Amniotic epithelial cell (primary cell): ENCODE data around the gene EMC8.
A peak's percentile ranks its signal among the peaks of the same experiment; 100 is the strongest.

Experiments
- DNase-seq: peaks from one replicate; pipeline ENCODE4 v3.0.0-alpha.2; 2010; ENCODE audit warnings: low read depth

The EMC8 gene

DNA sequence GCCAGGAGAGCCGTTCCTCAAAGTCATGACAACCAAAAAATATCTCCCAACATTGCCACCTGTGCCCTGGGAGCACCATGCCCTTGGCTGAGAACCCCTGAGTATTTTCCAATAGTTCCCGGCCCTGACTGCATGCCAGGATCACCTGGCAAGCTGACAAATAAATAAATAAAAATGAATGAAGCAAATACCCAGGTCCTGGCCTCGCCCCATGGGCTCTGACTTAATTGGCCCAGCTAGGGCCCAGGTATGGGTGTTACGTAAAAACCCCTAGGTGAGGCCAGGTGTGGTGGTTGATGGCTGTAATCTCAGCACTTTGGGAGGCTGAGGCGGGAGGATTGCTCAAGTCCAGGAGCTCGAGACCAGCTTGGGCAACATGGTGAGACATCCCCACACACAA, 45.8 kb downstream of the EMC8 start:
- no peak for DNase-seq

DNA sequence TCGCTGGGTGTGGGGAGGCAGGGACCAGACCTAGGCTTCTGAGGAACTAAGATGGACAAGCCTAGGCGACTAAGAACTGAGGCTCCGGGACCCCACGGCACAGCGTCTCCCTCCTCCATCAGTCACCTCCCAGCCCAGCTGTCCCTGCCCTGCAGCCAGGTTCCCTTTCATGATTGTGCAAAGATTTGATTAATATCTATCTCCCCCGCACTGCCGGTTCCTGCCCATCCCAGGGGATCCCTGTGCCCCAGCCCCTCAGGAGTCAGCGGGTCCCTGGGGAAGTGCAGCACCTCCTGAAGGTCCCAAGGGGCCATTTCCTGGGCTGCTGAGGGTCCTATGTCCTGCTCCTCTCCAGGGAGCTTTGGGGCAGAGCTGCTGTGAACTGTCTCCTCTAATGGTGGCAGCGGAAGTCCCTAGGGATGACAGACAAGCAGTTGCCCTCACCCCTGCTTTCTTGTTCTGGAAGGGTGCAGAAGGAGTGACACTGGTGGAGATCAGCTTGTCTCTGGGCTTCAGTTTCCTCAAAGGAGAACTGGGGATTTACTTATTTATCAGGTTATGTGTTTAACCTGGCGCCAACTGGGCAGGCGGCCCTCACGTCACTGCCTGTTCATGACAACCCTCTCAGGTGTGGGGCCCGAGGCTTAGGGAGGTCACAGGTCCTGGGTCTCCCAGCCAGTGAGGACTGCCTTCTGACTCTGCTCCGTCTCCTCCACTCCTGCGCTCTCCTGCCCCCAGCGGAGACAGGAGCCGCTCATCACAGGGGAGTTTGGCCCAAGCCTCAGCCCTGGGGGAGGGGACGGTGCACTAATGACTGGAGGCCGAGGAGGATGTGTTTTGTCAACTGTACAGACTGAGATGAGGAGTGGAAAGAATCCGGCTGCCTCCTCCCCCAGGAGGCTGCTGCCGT, 46.6 kb downstream of the EMC8 start:
- DNase-seq = peak; percentile 68

DNA sequence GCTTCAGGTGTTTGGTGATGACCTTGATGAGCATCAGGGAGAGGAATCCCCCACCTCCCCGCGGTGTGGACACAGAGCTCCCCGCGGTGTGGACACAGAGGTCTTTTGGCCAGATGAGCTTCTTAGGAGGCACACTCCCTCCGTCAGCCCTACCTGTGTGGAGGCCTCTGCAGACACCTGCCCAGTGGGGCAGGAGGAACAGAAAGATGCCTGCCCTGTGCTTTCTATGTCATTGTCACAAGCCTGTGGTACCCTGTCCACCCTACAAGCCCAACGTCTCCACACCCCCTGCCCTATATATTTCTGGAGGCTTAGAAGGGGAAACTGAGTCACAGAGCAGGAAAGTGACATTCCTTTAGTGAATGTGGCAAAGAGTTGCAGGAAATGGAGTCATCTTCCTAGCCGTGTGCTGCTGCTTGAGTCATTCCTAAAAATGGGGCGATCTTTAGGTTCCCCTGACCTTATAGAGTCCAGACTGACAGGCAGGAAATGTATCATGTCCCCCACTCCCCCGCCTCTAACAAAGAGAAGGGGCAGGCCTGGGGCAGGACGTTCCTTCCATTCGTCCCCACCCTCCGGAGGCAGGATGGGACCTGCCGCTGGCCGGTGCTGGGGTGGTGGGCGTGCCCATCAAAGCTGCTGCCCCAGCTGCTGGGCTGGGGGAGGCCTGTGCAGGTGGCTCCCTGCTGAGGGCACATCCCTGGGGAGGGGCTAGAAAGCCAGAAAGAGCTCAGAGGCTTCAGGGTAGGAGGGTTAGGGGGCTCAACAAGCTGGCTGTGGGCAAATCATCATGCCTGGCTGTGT, 47.4 kb downstream of the EMC8 start:
- no peak for DNase-seq

DNA sequence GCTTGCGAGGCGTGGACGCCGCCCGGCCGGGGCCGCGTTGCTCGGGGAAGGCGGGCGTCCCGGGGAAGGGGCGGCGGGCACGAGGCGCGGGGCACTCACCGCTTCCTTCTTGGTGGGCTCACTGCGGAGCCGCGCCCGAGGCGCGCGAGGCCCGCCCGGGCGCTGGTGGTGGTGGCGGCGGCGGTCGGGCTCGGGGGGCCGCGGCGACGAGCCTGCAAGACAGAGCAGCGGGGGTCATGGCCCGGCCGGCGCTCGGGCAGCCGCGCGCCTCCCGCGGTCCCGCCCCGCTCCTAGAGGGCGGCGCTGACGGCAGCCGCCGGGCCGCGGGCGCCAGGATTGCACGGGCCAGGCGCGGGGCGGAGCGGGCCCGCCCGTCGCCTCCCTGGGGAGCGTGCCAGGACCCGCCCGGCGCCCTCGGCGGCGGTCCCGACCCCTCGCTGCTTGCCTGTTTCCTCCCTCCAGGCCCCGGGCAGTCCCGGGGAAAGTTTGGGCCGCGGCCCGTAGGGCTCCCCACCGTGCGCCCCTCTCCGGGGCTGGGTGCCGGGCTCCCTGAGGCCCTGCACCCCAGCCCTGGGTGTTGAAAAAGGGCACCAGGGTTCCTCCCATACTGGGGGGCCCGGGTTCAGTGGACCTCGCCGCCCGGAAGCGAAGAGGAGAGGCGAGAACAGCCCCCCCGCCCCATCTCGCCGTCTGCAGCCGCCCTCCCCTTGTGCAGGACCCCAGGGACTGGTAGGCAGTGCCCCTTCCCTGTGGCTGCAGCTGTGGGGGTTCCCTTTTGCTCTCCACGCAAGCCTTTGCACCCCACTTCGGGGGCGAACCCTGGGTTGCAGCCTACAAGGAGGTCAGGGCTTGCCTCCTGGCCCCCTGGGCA, 48.3 kb downstream of the EMC8 start, which contains the start of gene C16orf74:
TSS of gene C16orf74 (minus strand) at position 270 of the 871 bp plus-strand sequence. CDS start 15,879 bp downstream, outside the sequence.
- DNase-seq = peak; percentile 19

DNA sequence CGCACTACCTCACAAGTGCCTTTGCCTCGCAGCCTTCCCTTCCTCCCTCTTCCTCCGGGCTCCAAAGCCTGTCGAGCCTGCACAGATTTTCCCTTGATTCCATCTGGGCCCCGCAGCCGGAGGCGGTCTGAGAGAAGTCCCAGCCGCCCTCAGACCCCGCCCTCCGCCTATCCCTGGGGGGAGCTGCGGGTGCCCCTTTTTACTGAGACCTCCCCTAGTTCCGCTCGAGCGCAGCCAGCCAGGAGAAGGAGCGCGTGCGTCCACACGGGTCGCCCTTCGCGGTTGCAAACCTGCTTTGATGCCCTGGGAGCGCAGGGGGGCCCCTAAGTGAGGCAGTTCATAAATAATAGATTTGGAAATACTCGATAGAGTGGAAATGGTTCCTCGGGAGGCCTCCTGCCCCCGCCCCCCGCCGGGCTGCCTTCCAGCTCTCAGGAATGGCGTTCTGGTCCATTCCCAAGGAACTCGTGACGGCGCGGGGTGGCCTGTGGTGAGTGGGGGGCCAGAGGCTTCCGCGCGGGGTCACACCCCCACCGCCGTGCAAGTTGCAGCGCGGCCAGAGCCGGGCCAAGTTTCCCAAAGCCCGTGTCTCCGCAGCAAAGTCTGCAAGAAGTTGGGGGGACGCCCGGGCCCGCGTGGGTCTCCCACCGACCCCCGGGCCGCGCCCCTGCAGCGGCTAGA, 49.1 kb downstream of the EMC8 start:
- peak; percentile 16 for DNase-seq

DNA sequence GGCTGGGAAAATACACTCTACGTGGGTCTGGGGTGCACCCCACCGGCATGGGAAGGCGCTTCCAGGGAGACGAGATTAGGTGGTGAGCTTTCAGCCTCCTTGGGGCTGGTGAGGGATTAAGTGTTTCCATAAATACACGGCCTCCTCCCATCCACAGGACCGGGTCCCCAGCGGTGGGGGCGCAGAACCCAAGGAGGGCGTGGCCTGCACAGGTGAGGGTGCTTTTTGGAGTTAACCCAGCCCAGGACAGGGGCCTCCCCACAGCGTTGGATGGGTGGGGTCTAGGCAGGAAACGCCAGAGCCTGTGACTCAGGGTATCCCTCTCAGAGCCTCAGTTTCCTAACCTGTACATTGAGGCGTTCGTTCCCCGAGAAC, 49.6 kb downstream of the EMC8 start:
- DNase-seq = no peak

DNA sequence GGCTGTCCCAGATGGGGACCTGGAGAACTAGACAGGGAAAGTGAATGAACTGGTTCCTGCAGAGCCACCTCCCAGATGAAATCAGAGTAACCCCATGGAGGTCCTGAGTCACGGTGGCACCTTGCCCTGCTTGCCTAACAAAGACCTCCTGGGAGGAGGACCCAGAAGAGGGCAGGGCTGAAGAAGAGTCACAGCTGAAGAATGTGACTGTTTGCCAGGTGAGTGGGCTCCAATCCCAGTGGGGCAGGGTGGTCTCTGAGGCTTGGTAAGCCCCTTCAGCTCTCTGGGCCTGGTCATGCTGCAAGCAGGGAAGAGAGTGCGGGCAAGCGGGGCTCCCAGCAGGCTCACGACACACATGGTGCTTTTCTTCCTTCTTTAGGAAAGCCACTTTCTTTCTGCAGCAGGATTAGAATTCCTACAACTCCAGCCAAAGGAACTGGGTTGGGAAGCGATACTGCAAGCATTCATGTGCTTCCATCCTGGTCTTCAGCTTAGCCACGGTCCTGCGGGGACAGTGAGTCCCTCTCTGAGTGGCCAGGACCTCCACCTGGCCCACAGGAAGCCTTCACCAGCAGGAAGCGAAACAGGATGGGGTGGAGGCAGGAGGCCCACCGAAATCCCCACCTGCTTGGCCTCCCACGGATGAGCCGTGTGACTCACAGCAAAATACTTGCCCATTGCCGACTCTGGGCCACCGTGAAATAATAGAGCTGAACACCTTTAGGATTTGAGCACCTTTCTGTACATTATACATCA, 52.7 kb downstream of the EMC8 start:
- DNase-seq = peak; percentile 29

DNA sequence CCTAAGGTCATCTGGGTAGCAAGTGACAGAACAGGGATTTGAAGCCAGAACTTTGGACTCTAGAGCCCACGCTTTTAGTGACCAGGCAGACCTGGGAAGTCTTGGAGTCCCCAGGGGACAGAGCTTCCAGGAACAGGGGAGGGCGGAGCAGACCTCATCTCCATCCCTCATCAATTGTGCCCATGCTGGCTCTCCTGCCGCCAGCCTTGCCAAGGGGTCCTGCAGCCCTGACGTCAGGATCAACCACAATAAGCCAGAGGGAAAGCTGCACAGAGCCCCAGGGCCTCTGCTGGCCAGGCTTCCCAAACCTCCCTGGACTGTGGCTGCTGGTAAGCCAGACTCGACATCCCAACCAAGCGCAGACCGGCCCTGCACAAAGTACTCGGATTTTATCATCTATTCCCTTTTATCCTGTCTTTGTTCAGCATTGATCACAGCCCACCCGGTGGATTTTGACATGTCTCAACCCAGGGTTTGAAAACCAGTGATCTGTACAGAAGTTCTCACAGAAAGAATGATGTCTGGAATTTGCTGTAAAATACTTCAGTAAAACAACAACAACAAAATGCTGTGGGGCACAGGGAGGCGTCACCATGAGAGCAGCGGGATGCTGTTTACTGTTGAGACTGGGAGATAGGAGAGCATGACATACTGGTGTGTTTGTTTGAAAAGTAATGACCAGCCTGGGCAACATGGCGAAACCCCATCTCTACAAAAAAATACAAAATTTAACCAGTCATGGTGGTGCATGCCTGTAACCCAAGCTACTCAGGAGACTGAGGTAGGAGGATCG, 60.2 kb downstream of the EMC8 start:
- peak; percentile 18 for DNase-seq

DNA sequence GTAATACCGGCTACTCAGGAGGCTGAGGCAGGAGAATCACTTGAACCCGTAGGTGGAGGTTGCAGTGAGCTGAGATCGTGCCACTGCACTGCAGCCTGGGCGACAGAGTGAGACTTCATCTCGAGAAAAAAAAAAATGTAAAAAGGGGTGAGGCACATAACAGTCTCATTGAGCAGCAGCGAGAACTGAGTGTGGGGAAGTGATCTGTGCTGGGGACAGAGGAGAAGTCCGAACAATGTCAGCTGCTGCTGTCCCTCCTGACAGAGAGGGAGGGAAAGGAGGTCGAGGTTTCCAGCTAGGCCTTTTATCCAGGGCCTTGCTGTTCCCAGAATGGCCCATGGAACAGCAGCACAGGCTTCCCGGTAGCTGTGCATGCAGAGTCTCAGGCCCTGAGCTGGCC, 62.4 kb downstream of the EMC8 start:
- DNase-seq = no peak

DNA sequence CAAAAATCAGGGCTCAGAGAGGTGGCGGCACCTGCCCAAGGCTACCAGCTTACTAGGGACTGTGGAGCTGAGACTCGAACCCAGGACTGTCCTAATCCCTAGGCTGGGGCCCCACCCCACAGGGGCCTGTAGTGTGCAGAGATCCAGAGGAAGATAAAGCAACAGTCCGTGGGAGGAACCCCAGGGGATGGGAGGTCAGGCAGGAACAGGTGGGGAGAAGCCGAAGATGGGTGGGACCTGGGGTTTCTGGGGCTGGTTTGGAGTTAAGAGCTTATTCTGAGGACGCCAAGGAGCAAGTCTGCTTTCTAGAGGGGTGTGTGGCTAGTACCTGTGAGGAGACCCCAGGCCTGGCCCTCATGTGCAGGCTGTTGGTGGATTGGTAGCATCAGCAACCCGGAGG, 63.4 kb downstream of the EMC8 start:
- no peak for DNase-seq

DNA sequence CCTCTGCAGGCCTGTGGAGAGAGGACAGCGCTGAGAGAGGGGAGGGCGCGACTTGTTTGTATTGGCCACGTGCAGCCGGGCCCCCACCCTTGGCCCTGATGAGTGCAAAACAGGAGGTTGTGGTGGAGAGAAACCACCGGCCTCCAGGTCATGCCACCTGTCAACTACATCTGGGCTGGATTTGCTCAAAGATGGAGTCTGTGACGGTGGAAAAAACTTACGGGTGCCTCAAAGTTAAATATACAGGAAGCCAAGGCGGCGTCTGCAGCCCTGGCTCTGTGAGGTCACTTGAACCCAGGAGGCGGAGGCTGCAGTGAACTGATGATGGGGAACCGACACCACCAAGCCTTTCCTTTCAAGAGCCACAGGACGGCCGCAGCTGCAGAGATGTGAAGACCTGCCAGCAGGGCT, 64.1 kb downstream of the EMC8 start:
- DNase-seq = no peak

DNA sequence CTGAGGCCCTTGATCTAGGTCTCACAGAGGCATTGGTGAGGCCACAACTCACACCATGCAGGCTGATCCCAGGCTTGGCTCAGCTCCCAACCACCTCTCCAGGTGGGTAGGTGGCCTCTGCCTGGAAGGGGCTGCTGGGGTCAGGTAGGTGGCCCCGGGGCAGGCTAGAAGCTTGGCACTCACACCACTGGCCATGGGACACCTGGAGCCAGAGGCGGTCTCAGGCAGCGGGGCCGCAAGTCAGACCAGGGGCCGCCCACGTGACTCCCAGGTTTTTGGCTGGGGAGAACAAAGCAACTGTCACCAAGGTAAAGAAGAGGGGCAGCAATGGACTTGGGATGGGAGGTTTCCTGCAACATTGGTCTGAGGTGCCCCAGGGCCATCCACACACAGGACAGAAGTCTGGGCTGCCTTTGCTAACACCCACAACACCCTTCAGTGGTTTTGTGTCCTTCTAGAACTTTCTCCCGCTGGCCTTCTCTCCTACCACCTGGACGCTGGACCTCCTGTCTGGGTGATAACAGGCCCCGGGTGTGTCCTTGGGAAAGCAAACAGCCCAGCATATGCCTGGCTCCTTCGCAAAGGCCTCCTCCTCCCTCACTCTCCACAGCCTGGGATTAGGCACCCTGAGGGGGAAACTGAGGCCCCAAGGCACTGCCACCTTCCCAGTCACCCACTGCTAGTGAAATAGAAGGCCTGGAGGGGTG, 64.9 kb downstream of the EMC8 start:
- no peak for DNase-seq

DNA sequence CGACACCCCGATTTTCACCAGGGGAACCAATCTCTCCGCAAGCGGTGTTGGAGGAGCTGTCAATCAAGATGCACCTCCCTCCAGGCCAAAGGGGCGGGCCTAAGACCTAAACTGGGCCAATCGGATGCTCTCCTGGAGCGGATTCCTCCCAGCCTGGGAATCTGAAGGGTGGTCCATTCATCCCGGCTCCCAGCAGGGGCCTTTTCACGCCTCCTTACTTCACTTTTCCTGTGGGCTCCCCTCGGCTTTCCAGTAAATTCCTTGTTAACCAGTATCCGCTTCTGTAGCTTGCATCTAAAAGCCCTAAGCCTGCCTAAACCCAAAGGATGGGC, 65.5 kb downstream of the EMC8 start:
- DNase-seq = peak; percentile 36

DNA sequence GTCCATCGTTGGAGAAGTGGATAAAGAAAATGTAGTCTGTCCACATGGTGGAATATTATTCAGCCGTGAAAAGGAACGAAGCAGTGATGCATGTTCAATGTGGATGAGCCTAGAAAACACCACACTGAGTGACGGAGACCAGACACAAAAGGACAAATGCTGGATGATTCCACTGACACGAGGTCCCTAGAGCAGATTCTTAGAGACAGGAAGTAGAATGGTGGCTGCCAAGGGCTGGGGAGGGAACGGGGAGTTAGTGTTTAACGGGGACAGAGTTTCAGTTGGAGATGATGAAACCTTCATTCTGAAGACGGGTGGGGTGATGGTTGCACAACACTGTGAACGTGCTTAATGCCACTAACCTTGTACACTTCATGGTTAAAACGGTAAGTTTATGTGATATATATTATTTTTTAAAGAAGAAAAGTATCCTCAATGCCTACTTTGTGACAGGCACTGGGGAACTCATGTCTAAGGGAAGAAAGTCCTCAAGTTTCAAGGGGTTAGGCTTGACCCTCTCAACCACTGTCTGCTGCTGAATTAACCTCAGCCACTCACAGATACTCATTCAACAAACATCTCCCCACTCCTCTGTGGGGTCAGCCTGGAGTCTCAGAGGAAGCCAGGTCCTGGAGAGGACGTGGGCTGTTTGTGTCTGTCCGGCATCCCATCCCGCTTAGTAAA, 66.0 kb downstream of the EMC8 start:
- peak; percentile 57 for DNase-seq

DNA sequence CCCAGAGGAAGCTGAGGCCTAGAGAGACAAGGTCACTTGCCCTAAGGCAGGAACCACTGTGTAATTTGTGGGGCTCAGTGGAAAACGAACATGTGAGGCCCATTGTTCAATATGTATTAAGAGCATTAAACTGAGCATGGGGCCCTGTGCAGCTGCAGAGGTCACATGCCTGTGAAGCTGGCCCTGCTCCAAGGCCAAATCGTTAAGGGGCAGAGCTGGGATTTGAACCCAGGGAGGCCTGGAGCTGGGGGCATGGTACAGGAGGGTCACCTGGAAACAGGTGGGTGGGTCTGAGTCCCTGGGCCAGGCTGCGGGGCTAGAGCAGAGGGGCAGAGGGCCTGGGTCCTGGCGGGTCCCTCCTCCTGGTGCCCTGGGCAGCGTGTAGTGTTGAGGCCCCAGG, 68.2 kb downstream of the EMC8 start:
- DNase-seq = no peak

DNA sequence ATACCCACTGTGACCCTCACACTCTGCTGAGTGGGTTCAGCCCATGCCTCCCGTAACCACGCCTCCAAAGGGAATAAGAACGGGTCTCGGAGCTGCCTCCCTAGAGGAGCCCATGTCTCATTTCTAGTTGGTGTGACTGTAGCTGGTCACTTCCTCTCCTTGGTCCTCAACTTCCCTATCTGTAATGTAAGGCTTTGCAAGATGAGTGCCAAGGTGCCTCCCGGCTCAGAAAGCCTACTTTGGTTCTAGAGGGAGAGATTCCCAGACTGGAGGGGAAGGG, 69.2 kb downstream of the EMC8 start:
- DNase-seq = no peak

DNA sequence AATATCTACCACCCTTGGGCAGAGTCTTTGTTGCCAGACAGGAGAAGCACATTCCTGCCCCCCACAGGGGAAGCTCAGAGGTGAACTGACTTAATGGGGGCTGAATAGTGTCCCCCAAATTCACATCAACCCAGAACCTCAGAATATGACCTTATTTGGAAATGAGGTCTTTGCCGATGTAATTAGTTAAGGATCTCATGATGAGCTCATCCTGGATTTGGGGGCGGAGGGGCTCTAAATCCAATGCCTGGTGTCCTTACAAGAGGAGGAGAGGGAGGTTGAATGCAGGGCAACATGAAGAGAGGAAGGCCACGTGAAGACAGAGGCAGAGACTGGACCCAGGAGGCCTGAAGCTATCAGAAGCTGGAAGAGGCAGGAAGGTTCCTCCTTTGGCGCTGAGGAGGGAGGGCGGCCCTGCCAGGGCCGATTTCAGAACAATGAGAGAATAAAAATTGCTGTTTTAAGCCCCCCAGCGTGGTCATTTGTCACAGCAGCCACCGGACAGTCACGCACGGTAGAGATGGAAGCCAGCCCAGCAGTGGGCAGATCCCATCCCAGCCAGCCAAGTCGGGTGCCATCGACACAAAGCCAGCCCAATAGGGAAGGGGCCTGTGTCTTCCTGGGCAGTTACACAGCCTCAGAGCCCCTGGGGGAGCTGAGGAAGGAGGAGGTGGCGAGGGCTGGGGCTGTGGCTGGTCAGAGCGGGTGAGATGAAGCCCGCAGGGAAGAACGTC, 69.7 kb downstream of the EMC8 start:
- peak; percentile 31 for DNase-seq

DNA sequence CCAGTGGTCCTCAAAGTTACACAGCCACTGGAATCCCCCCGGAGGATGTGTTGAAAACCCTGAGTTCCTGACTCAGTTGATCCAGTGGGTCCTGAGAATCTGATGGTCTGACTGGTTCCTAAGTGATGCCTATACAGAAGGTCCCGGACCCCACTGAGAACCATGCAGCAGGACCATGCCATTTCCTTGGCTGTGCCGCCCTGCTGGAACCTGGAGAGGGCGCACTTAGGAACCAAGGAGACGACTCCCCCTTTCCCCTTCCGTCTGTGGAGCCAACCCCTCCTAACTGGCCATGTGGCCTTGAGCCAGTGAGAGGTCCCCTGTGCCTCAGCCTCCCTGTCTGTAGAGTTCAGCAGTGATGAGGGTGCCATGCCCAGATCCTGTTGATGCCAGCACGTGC, 70.5 kb downstream of the EMC8 start:
- DNase-seq = no peak
